HEK293T (cell line): Measurements from ENCODE around the gene CSF1R.

Source experiments
- CTCF ChIA-PET: fragments of 350-600 bp; formaldehyde crosslinking; extraction: SDS; loops from one replicate; lab custom pipeline; 2021; ENCODE audit warnings: antibody characterized with exemption, inconsistent platforms; lab: Yijun Ruan, JAX
- POLR2A ChIA-PET: fragments of 350-600 bp; formaldehyde crosslinking; extraction: SDS; loops from one replicate; lab custom pipeline; 2020; ENCODE audit warnings: antibody characterized with exemption, inconsistent platforms; lab: Yijun Ruan, JAX
- DNase-seq: peaks from one replicate; pipeline ENCODE4 v3.0.0; 2012; ENCODE audit warnings: mixed read lengths; ENCODE audit errors: extremely low spot score
- ARNT ChIP-seq: fragments of 450-650 bp; IDR thresholded peaks from 2 replicates; pipeline ENCODE4 v1.6.1; 2017; ENCODE audit warnings: mild to moderate bottlenecking
- BHLHE40 ChIP-seq: fragments of 450-650 bp; IDR thresholded peaks from 2 replicates; pipeline ENCODE4 v1.6.1; 2016; ENCODE audit warnings: mild to moderate bottlenecking, moderate library complexity, borderline replicate concordance
- CTBP1 ChIP-seq: fragments of 450-650 bp; IDR thresholded peaks from 2 replicates; pipeline ENCODE4 v1.6.1; 2016; ENCODE audit warnings: borderline replicate concordance
- ELF4 ChIP-seq: fragments of 450-650 bp; IDR thresholded peaks from 2 replicates; pipeline ENCODE4 v1.6.1; 2017; ENCODE audit warnings: antibody characterized with exemption
- FOXA1 ChIP-seq: fragments of 450-650 bp; IDR thresholded peaks from 2 replicates; pipeline ENCODE4 v1.6.1; 2016; ENCODE audit warnings: mild to moderate bottlenecking
- FOXK2 ChIP-seq: fragments of 450-650 bp; IDR thresholded peaks from 2 replicates; pipeline ENCODE4 v1.6.1; 2016; ENCODE audit warnings: mild to moderate bottlenecking
- FOXM1 ChIP-seq: fragments of 450-650 bp; IDR thresholded peaks from 2 replicates; pipeline ENCODE4 v1.6.1; 2017; ENCODE audit warnings: mild to moderate bottlenecking, borderline replicate concordance
- HDGF ChIP-seq: fragments of 450-650 bp; IDR thresholded peaks from 2 replicates; pipeline ENCODE4 v1.6.1; 2017; ENCODE audit warnings: antibody characterized with exemption, borderline replicate concordance
- L3MBTL2 ChIP-seq: fragments of 450-650 bp; conservative IDR thresholded peaks from 2 replicates; pipeline ENCODE4 v1.6.1; 2016; ENCODE audit warnings: mild to moderate bottlenecking
- LEF1 ChIP-seq: fragments of 450-650 bp; IDR thresholded peaks from 2 replicates; pipeline ENCODE4 v1.6.1; 2017; ENCODE audit warnings: mild to moderate bottlenecking, borderline replicate concordance
- NFRKB ChIP-seq: fragments of 450-650 bp; IDR thresholded peaks from 2 replicates; pipeline ENCODE4 v1.6.1; 2016; ENCODE audit warnings: mild to moderate bottlenecking, moderate library complexity
- PKNOX1 ChIP-seq: fragments of 450-650 bp; IDR thresholded peaks from 2 replicates; pipeline ENCODE4 v1.6.1; 2016
- SP1 ChIP-seq: fragments of 450-650 bp; IDR thresholded peaks from 2 replicates; pipeline ENCODE4 v1.6.1; 2017
- SUZ12 ChIP-seq: fragments of 450-650 bp; IDR thresholded peaks from 2 replicates; pipeline ENCODE4 v1.6.1; 2016; ENCODE audit warnings: mild to moderate bottlenecking
- TARDBP ChIP-seq: fragments of 450-650 bp; IDR thresholded peaks from 2 replicates; pipeline ENCODE4 v1.6.1; 2016
- ZNF384 ChIP-seq: fragments of 450-650 bp; IDR thresholded peaks from 2 replicates; pipeline ENCODE4 v1.6.1; 2016

Gene CSF1R

GRCh38 chr5:150114102-150114641 is 27.8 kb upstream of the CSF1R start:
- POLR2A ChIA-PET = no interaction called here
- CTCF ChIA-PET = interaction anchor here (0.6 kb wide), 1 partner anchor 10 kb away, joined by 4 read pairs; no protein-coding TSS in a partner anchor

GRCh38 chr5:150113047-150113744 is 26.8 kb upstream of the CSF1R start:
- POLR2A ChIA-PET = no interaction called here
- CTCF ChIA-PET = no interaction called here

More at GRCh38 chr5:150114102-150114641, 27.8 kb upstream of the CSF1R start:
- no peak for DNase-seq
- no peak for TF ChIP-seq FOXK2
- no peak for TF ChIP-seq NFRKB
- no peak for TF ChIP-seq FOXM1
- TF ChIP-seq FOXA1 = no peak
- no peak for TF ChIP-seq CTBP1
- no peak for TF ChIP-seq SP1
- TF ChIP-seq L3MBTL2 = no peak
- TF ChIP-seq LEF1 = no peak
- no peak for TF ChIP-seq BHLHE40
- no peak for TF ChIP-seq SUZ12
- no peak for TF ChIP-seq TARDBP

GRCh38 chr5:150112201-150113046 is 26.1 kb upstream of the CSF1R start:
- CTCF ChIA-PET = interaction anchor here (1.2 kb wide), 1 partner anchor 18 kb away, joined by 5 read pairs; no protein-coding TSS in a partner anchor
- DNase-seq = no peak

More at GRCh38 chr5:150113047-150113744, 26.8 kb upstream of the CSF1R start:
- DNase-seq = no peak
- TF ChIP-seq SUZ12 (no peak), FOXA1 (no peak), NFRKB (no peak), TARDBP (no peak), BHLHE40 (no peak), LEF1 (no peak), ARNT (no peak), L3MBTL2 (no peak)

GRCh38 chr5:150111122-150111521 is 24.8 kb upstream of the CSF1R start:
- no peak for TF ChIP-seq ARNT
- no peak for TF ChIP-seq CTBP1
- TF ChIP-seq TARDBP = no peak
- no peak for TF ChIP-seq SP1
- POLR2A ChIA-PET = no interaction called here
- CTCF ChIA-PET = no interaction called here
- DNase-seq = no peak

More at GRCh38 chr5:150112201-150113046, 26.1 kb upstream of the CSF1R start:
- TF ChIP-seq FOXA1 = no peak
- no peak for TF ChIP-seq CTBP1
- no peak for TF ChIP-seq L3MBTL2
- TF ChIP-seq SP1 = no peak
- no peak for TF ChIP-seq ZNF384
- TF ChIP-seq HDGF = no peak
- POLR2A ChIA-PET = no interaction called here

GRCh38 chr5:150109921-150110320 is 23.6 kb upstream of the CSF1R start:
- no peak for DNase-seq
- TF ChIP-seq FOXM1 = no peak
- no peak for TF ChIP-seq ZNF384
- TF ChIP-seq NFRKB = no peak
- no peak for TF ChIP-seq BHLHE40
- no peak for TF ChIP-seq HDGF
- TF ChIP-seq CTBP1 = no peak
- TF ChIP-seq SUZ12 = no peak
- TF ChIP-seq TARDBP = no peak
- TF ChIP-seq LEF1 = no peak
- TF ChIP-seq SP1 = no peak
- TF ChIP-seq ARNT = no peak
- no peak for TF ChIP-seq ELF4
- no peak for TF ChIP-seq L3MBTL2
- no peak for TF ChIP-seq PKNOX1
- no peak for TF ChIP-seq FOXK2
- TF ChIP-seq FOXA1 = no peak
- ChIA-PET POLR2A (no interaction called here), CTCF (interaction anchor here (0.6 kb wide), 1 partner anchor 273 kb away, joined by 3 read pairs; no protein-coding TSS in a partner anchor)

- TF ChIP-seq SUZ12 (no peak), SP1 (no peak), FOXA1 (no peak), ARNT (no peak), PKNOX1 (no peak), L3MBTL2 (no peak), ZNF384 (no peak), TARDBP (no peak), BHLHE40 (no peak), CTBP1 (no peak), HDGF (no peak)
- POLR2A ChIA-PET = no interaction called here
- DNase-seq = no peak
- CTCF ChIA-PET = interaction anchor here (0.6 kb wide), 1 partner anchor 123 kb away, joined by 4 read pairs; no protein-coding TSS in a partner anchor
Measured at GRCh38 chr5:150108711-150109514, 22.6 kb upstream of the CSF1R start.
